ENCODE data around the gene PIGR. TPM values are rescaled to one million over a fixed set of nuclear protein-coding genes. Genes with fewer than 3 reads are reported as not detected.

PIGR gene
- total and polyA plus RNA-seq, 9 donors = 0.04 to 5.3 (median 0.73) TPM; not detected in 1

- H3K4me1 ChIP-seq (ENCODE audit: insufficient read depth) = no peaks in the 10 kb centered on the region
- H3K4me3 ChIP-seq = no peak overlapping the region
- no peak for DNase-seq
- intact Hi-C loops (cut with DNase I) = no loop called here
- no peaks in the 10 kb centered on the region for H3K36me3 ChIP-seq
- no peaks in the 10 kb centered on the region for H3K9me3 ChIP-seq
- no peak overlapping the region for H3K27ac ChIP-seq
- WGBS, 3 donors = 76 to 83% (median 78%) methylated on average over 6 of the region's 6 CpGs
- TF ChIP-seq EP300 (IDR thresholded peaks at IDR 0.05) = no peak
- H3K27me3 ChIP-seq = no peaks in the 10 kb centered on the region
Observed at GRCh38 chr1:206960676-206961386, 14.6 kb upstream of the PIGR start.

- no peak overlapping the region for H3K27ac ChIP-seq
- DNase-seq = no peak
- H3K27me3 ChIP-seq = no peaks in the 10 kb centered on the region
- H3K9me3 ChIP-seq = no peaks in the 10 kb centered on the region
- TF ChIP-seq CTCF (IDR thresholded peaks at IDR 0.05) (no peak), EP300 (IDR thresholded peaks at IDR 0.05) (no peak), POLR2A (IDR thresholded peaks at IDR 0.05) (no peak)
- intact Hi-C loops (cut with DNase I) = no loop called here
- H3K4me3 ChIP-seq = no peak overlapping the region
- 69 to 92% (median 86%) methylated on average over 2 of the region's 2 CpGs for WGBS, 3 donors
- H3K4me1 ChIP-seq (ENCODE audit: insufficient read depth) = no peaks in the 10 kb centered on the region
- H3K36me3 ChIP-seq = no peaks in the 10 kb centered on the region
Observed at GRCh38 chr1:206958144-206958543, 11.9 kb upstream of the PIGR start.

DNA sequence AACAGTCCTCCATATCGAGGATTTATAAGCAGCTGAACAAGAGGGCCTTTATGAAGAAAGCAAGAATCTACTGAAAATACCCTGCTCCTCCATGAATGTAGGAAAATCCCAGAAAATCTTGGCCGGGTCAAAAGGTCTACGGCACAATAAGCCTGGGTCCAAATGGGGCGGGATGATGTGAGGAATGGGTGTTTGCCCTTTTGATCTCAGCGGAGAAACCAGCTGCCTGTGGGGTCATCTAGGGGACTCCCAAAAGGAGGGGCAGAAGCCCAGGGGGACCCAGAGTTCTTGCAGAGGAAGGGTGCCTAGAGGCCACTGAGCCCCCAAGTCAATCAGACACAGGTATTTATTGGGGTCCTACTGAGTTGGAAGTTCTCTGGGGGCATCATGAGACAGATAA lies 11.4 kb upstream of the PIGR start:
- WGBS, 3 donors = 67 to 71% (median 68%) methylated on average over 5 of the region's 5 CpGs
- intact Hi-C loops (cut with DNase I) = no loop called here
- H3K27ac ChIP-seq = no peak overlapping the region
- H3K4me1 ChIP-seq (ENCODE audit: insufficient read depth) = no peaks in the 10 kb centered on the region
- H3K9me3 ChIP-seq = no peaks in the 10 kb centered on the region
- TF ChIP-seq POLR2A (IDR thresholded peaks at IDR 0.05) (no peak), EP300 (IDR thresholded peaks at IDR 0.05) (no peak), CTCF (IDR thresholded peaks at IDR 0.05) (no peak)
- H3K36me3 ChIP-seq = no peaks in the 10 kb centered on the region
- no peak overlapping the region for H3K4me3 ChIP-seq
- no peak for DNase-seq
- no peaks in the 10 kb centered on the region for H3K27me3 ChIP-seq

DNA sequence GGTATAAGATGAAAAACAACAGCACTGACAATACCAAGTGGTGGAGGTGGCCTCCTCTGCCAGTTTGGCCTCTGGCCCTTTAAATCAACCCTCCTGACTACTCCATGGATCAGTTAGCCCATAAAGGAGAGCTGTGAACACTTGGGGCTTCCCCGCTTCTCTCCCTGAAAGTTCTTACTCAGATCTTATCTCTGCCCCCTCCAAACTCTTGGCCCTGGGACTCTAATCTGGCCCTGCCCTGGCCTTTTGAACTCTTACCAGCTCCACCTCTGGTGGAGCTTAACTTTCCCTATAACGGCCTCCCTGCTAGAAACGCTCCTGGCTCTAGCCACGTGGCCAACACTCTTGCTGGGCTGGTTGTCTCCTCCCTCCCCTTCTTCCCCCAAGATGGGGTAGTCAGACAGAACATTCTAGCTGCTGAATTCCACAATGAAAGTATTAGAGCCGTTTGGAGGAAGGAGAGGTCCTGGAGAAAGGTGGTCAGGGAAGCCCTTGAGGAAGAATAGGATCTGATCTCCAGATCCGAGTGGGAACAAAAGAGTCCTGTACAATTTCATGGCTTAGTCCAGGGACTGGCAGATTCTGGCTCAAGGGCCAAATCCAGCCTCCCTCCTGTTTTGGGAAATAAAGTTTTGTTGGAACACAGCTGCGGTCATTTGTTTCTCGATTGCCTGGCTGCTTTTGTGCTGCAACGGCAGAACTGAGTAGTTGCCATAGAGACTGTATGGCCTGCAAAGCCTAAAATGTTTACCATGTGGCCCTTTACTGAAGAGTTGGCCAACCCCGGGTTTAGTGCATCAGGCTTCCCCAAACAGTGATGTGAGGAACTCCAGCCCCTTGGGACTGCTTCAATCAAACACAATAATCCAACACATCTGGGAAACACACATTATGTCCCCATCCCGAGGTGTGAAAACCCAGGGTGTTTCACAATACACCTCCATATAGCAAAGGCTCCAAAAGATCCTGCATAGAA lies 9.5 kb upstream of the PIGR start:
- no peak for DNase-seq
- Histone ChIP-seq H3K27ac (no peak overlapping the region), H3K9me3 (no peaks in the 10 kb centered on the region), H3K36me3 (no peaks in the 10 kb centered on the region), H3K4me3 (no peak overlapping the region), H3K27me3 (no peaks in the 10 kb centered on the region), H3K4me1 (ENCODE audit: insufficient read depth) (no peaks in the 10 kb centered on the region)
- TF ChIP-seq POLR2A (IDR thresholded peaks at IDR 0.05) (no peak), CTCF (IDR thresholded peaks at IDR 0.05) (no peak), EP300 (IDR thresholded peaks at IDR 0.05) (no peak)
- intact Hi-C loops (cut with DNase I) = no loop called here
- WGBS, 3 donors = 52 to 68% (median 61%) methylated on average over 11 of the region's 11 CpGs

Measured in ovary (tissue), 9 donors.